Ishikawa (cell line): Measurements from ENCODE around the gene TENM3.

Experiments used
- CEBPB ChIP-seq: IDR thresholded peaks from 2 replicates; pipeline ENCODE4 v1.6.1; 2012
- CREB1 ChIP-seq: IDR thresholded peaks from 2 replicates; pipeline ENCODE4 v1.6.1; 2012; ENCODE audit warnings: low read depth
- EGR1 ChIP-seq: IDR thresholded peaks from 2 replicates; pipeline ENCODE4 v1.6.1; 2012
- EP300 ChIP-seq: IDR thresholded peaks from 2 replicates; pipeline ENCODE4 v1.6.1; 2012; ENCODE audit warnings: borderline replicate concordance
- FOXM1 ChIP-seq: IDR thresholded peaks from 2 replicates; pipeline ENCODE4 v1.6.1; 2012; ENCODE audit warnings: low read depth, borderline replicate concordance
- MAX ChIP-seq: IDR thresholded peaks from 2 replicates; pipeline ENCODE4 v1.6.1; 2012
- NFIC ChIP-seq: IDR thresholded peaks from 2 replicates; pipeline ENCODE4 v1.6.1; 2012
- RAD21 ChIP-seq: IDR thresholded peaks from 2 replicates; pipeline ENCODE4 v1.6.1; 2012; ENCODE audit warnings: low read depth
- TAF1 ChIP-seq: IDR thresholded peaks from 2 replicates; pipeline ENCODE4 v1.6.1; 2012; ENCODE audit warnings: low read depth, mild to moderate bottlenecking
- TCF12 ChIP-seq: IDR thresholded peaks from 2 replicates; pipeline ENCODE4 v1.6.1; 2012; ENCODE audit warnings: low read depth
- YY1 ChIP-seq: IDR thresholded peaks from 2 replicates; pipeline ENCODE4 v1.6.1; 2012; ENCODE audit warnings: low read depth
- ZBTB7A ChIP-seq: IDR thresholded peaks from 2 replicates; pipeline ENCODE4 v1.6.1; 2012; ENCODE audit warnings: low read depth
- TF ChIP-seq, protein P1 (sequence below): IDR thresholded peaks from 2 replicates; pipeline ENCODE4 v1.6.1; 2012; ENCODE audit warnings: low read depth, mild to moderate bottlenecking
- TF ChIP-seq, protein P2 (sequence below): IDR thresholded peaks from 2 replicates; pipeline ENCODE4 v1.6.1; 2012

- TF ChIP-seq EP300 (no peak), YY1 (no peak), NFIC (no peak), TAF1 (no peak), EGR1 (no peak), TCF12 (no peak), RAD21 (no peak), CEBPB (no peak), ZBTB7A (no peak), MAX (no peak), CREB1 (no peak), FOXM1 (no peak)
- TF ChIP-seq, protein P1, sequence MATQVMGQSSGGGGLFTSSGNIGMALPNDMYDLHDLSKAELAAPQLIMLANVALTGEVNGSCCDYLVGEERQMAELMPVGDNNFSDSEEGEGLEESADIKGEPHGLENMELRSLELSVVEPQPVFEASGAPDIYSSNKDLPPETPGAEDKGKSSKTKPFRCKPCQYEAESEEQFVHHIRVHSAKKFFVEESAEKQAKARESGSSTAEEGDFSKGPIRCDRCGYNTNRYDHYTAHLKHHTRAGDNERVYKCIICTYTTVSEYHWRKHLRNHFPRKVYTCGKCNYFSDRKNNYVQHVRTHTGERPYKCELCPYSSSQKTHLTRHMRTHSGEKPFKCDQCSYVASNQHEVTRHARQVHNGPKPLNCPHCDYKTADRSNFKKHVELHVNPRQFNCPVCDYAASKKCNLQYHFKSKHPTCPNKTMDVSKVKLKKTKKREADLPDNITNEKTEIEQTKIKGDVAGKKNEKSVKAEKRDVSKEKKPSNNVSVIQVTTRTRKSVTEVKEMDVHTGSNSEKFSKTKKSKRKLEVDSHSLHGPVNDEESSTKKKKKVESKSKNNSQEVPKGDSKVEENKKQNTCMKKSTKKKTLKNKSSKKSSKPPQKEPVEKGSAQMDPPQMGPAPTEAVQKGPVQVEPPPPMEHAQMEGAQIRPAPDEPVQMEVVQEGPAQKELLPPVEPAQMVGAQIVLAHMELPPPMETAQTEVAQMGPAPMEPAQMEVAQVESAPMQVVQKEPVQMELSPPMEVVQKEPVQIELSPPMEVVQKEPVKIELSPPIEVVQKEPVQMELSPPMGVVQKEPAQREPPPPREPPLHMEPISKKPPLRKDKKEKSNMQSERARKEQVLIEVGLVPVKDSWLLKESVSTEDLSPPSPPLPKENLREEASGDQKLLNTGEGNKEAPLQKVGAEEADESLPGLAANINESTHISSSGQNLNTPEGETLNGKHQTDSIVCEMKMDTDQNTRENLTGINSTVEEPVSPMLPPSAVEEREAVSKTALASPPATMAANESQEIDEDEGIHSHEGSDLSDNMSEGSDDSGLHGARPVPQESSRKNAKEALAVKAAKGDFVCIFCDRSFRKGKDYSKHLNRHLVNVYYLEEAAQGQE: no peak
- TF ChIP-seq, protein P2, sequence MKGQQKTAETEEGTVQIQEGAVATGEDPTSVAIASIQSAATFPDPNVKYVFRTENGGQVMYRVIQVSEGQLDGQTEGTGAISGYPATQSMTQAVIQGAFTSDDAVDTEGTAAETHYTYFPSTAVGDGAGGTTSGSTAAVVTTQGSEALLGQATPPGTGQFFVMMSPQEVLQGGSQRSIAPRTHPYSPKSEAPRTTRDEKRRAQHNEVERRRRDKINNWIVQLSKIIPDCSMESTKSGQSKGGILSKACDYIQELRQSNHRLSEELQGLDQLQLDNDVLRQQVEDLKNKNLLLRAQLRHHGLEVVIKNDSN: no peak
These were observed 25.8 kb downstream of the TENM3 start for GRCh38 chr4:182268966-182269365.
